Epithelial cell of umbilical artery (primary cell): Measurements from ENCODE around the gene PRPSAP1. TPM values are rescaled to one million over a fixed set of nuclear protein-coding genes. Genes with fewer than 3 reads are reported as not detected.

Experiments
- total RNA-seq: library from RNA; depleted of rRNA; stranded (reverse); fragments of >200 nt; gene quantifications from 2 replicates; pipeline ENCODE4 v1.2.3, GENCODE V29; 2014

The PRPSAP1 gene, protein sequence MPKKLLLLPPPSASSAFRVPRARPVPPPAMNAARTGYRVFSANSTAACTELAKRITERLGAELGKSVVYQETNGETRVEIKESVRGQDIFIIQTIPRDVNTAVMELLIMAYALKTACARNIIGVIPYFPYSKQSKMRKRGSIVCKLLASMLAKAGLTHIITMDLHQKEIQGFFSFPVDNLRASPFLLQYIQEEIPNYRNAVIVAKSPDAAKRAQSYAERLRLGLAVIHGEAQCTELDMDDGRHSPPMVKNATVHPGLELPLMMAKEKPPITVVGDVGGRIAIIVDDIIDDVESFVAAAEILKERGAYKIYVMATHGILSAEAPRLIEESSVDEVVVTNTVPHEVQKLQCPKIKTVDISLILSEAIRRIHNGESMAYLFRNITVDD
- 38.8 and 47.7 TPM in 2 replicates for total RNA-seq

DNA sequence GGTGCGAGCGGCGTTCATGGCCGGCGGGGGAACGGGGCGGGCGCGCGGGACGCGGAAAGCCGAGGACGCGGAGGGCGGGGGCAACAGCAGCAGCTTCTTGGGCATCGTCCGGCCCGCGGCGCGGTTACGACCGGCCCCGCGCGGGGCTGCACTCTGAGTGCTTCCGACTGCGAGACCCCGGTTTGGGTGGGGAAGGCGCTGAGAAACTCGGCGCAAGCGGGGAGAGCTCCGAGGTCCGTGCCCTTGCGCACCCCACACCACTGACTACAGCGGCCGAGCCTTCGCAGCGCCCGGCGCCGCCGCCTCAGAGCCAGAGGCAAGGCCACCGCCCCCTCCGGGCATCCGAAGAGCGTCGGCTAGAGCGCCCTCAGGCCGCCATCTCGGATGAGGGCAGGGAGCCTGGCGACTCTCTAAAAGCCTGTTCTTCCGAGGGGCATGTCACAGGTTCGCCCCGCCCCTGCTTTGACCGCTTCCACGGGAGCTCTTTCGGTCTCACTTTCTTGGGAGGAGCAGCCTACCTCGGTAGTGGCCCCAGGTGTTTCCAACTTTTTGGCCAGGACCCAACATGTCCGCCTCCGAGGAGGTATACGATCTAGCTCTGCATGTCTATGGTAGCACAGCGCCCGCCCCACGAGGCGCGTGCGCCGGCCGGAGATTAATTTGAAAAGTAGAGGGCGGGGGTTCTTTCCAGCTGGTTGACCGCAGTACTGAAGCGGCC lies at the start of gene PRPSAP1:
Gene PRPSAP1 (minus strand): TSS at position 318 of the 718 bp plus-strand sequence. CDS start 213 bp downstream, at position 105.

DNA sequence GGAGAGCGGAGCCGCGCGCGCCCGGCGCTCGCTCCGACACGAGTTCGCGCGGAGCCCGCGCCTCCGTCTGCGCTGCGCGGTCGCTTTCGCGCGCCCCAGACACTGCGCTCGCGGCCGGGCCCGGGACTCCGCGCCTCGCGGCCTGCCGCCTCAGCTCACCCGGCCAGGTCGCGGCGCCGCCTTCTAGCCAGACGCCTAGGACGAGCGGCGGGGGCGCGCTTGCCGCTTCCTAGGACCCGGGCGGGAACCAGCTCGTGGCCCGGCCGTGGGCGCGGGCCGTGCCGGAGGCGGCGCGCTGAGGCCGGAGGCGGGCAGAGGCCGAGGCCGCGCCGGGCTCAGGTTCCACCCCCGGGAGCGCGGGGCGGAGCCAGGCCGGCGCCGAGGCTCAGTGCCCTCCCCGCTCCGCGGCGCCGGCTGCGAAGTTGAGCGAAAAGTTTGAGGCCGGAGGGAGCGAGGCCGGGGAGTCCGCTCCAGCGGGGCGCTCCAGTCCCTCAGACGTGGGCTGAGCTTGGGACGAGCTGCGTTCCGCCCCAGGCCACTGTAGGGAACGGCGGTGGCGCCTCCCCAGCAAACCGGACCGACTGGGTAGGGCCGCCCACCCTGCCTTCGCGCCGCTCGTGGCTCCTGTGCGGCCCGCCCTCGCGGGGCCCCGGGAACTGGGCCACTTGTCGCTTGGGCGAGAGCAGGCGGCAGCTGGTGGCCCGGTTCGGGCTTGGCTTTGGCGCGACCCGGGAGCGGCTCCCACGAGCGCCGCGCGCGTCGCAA lies 30.7 kb upstream of the PRPSAP1 start, which contains the start of gene SPHK1:
Gene SPHK1 (plus strand): TSS at position 388 of the 765 bp plus-strand sequence. CDS start 1,036 bp downstream, outside the sequence.

DNA sequence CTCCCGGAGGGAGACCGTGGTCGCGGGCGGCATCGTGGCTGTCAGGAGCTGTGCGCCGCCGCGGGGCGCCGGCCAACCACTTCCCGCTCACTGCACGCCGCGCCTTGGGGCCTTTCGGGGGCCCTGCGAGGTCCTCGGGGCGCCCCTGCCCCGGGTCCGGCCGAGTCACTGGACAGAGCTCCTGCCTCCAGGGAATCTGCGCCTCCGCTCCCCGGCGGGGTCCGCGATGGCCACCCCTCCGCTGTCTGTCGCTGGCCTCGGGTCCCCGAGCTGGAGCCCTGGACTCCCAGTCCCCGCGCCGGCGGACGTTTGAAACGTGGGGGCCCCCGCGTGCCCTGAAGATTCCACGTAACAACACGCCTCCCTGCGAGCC lies 45.8 kb downstream of the PRPSAP1 start, which contains the start of gene QRICH2:
Gene QRICH2 (minus strand): TSS at position 311 of the 373 bp plus-strand sequence. CDS start 278 bp downstream, at position 33.

GRCh38 chr17:76264755-76265623 lies 88.7 kb downstream of the PRPSAP1 start, which contains the start of gene UBALD2:
Gene UBALD2, plus strand, starts transcription at chr17:76265348. Its CDS starts 158 bp downstream, at chr17:76265506.

Other genes starting within 250 kb of the PRPSAP1 start
- not detected in 2 replicates for gene FOXJ1, start 212.7 kb downstream of the PRPSAP1 start, total RNA-seq
- gene RNF157, start 113.4 kb downstream of the PRPSAP1 start, total RNA-seq: 0.15 and 0.65 TPM in 2 replicates
- gene UBALD2, start 88.6 kb downstream of the PRPSAP1 start, total RNA-seq: 4.0 and 6.2 TPM in 2 replicates
- gene QRICH2, start 45.6 kb downstream of the PRPSAP1 start, total RNA-seq: 1.9 and 2.7 TPM in 2 replicates
- 30.5 and 148 TPM in 2 replicates for gene SPHK1, start 30.7 kb upstream of the PRPSAP1 start, total RNA-seq
- gene UBE2O, start 99.2 kb upstream of the PRPSAP1 start, total RNA-seq: 13.7 and 18.5 TPM in 2 replicates
- not detected in 2 replicates for gene AANAT, start 113.7 kb upstream of the PRPSAP1 start, total RNA-seq
- 8.1 and 18.1 TPM in 2 replicates for gene RHBDF2, start 147.5 kb upstream of the PRPSAP1 start, total RNA-seq
- 0.32 and 0.46 TPM in 2 replicates for gene CYGB, start 183.8 kb upstream of the PRPSAP1 start, total RNA-seq
- not detected in 2 replicates for gene PRCD, start 186.1 kb upstream of the PRPSAP1 start, total RNA-seq
- gene ST6GALNAC2, start 231.9 kb upstream of the PRPSAP1 start, total RNA-seq: 0.65 and 1.1 TPM in 2 replicates